ENCODE data around the gene KLF8. TPM values are rescaled to one million over a fixed set of nuclear protein-coding genes. Genes with fewer than 3 reads are reported as not detected.

Gene KLF8
- polyA plus RNA-seq, 1 experiment: 1.9 TPM

GRCh38 chrX:56221101-56221500, 11.1 kb upstream of the KLF8 start:
- Histone ChIP-seq H3K36me3 (ENCODE audit: control insufficient read depth, insufficient read depth, low read length) (no peaks in the 10 kb centered on the region), H3K27me3 (ENCODE audit: control insufficient read depth, insufficient read depth, low read length) (no peaks in the 10 kb centered on the region), H3K4me3 (ENCODE audit: low read depth, low read length) (no peak overlapping the region)
- ChIA-PET CTCF (no interaction called here), POLR2A (no interaction called here)
- DNase-seq (ENCODE audit: low read depth): no peak
- no peak for TF ChIP-seq CTCF (IDR thresholded peaks at IDR 0.05; ENCODE audit: insufficient read depth, low read depth, low read length)

- POLR2A ChIA-PET: no interaction called here
- Histone ChIP-seq H3K36me3 (ENCODE audit: control insufficient read depth, insufficient read depth, low read length) (no peaks in the 10 kb centered on the region), H3K27me3 (ENCODE audit: control insufficient read depth, insufficient read depth, low read length) (no peaks in the 10 kb centered on the region), H3K4me3 (ENCODE audit: low read depth, low read length) (no peak overlapping the region)
- DNase-seq (ENCODE audit: low read depth): no peak
- no peak for TF ChIP-seq CTCF (IDR thresholded peaks at IDR 0.05; ENCODE audit: insufficient read depth, low read depth, low read length)
- CTCF ChIA-PET: interaction anchor here (0.6 kb wide), 1 partner anchor 518 kb away, joined by 3 read pairs; no protein-coding TSS in a partner anchor
Observed at GRCh38 chrX:56222473-56223000, 9.6 kb upstream of the KLF8 start.

- no peak for TF ChIP-seq CTCF (IDR thresholded peaks at IDR 0.05; ENCODE audit: insufficient read depth, low read depth, low read length)
- no peak overlapping the region for H3K4me3 ChIP-seq (ENCODE audit: low read depth, low read length)
- no peaks in the 10 kb centered on the region for H3K36me3 ChIP-seq (ENCODE audit: control insufficient read depth, insufficient read depth, low read length)
- no peaks in the 10 kb centered on the region for H3K27me3 ChIP-seq (ENCODE audit: control insufficient read depth, insufficient read depth, low read length)
- CTCF ChIA-PET: no interaction called here
- no peak for DNase-seq (ENCODE audit: low read depth)
- POLR2A ChIA-PET: no interaction called here
Observed at GRCh38 chrX:56226980-56227379, 5.2 kb upstream of the KLF8 start.

- no peak for DNase-seq (ENCODE audit: low read depth)
Observed at GRCh38 chrX:56228914-56229313, 3.2 kb upstream of the KLF8 start.

GRCh38 chrX:56231537-56232090, 542 bp upstream of the KLF8 start:
- Histone ChIP-seq H3K36me3 (ENCODE audit: control insufficient read depth, insufficient read depth, low read length) (no peaks in the 10 kb centered on the region), H3K27me3 (ENCODE audit: control insufficient read depth, insufficient read depth, low read length) (no peaks in the 10 kb centered on the region), H3K4me3 (ENCODE audit: low read depth, low read length) (no peak overlapping the region; the same call in 1 of the 2 replicates)
- TF ChIP-seq CTCF (IDR thresholded peaks at IDR 0.05; ENCODE audit: insufficient read depth, low read depth, low read length): no peak
- no peak for DNase-seq (ENCODE audit: low read depth)
- CTCF ChIA-PET: no interaction called here
- POLR2A ChIA-PET: no interaction called here

More at GRCh38 chrX:56228914-56229313, 3.2 kb upstream of the KLF8 start:
- H3K27me3 ChIP-seq (ENCODE audit: control insufficient read depth, insufficient read depth, low read length): no peaks in the 10 kb centered on the region
- no peaks in the 10 kb centered on the region for H3K36me3 ChIP-seq (ENCODE audit: control insufficient read depth, insufficient read depth, low read length)
- POLR2A ChIA-PET: no interaction called here
- CTCF ChIA-PET: no interaction called here
- no peak for TF ChIP-seq CTCF (IDR thresholded peaks at IDR 0.05; ENCODE audit: insufficient read depth, low read depth, low read length)
- H3K4me3 ChIP-seq (ENCODE audit: low read depth, low read length): no peak overlapping the region
